HCT116 (cell line): Measurements from ENCODE around the gene DMRTC1. TPM values are rescaled to one million over a fixed set of nuclear protein-coding genes. Genes with fewer than 3 reads are reported as not detected.
"Not testable (repeated sequence)": the region's sequence is repeated elsewhere in the genome, so short reads cannot be mapped to it uniquely, and the experiment has no call there.

ENCODE experiments used
- ATAC-seq: fragments of 200-7000 bp; cut with Tn5 transposase; 2 replicates; pipeline ENCODE4 v1.9.1; 2020; ENCODE audit warnings: mild to moderate bottlenecking, moderate library complexity
- BruUV-seq: library from RNA; stranded (reverse); fragments of 400-500 nt; replicated peaks from 2 replicates; lab custom pipeline; 2021; lab: Mats Ljungman, UMichigan
- CTCF ChIA-PET: fragments of 300-600 bp; sonication (Branson Sonifier 250); formaldehyde crosslinking; loops from one replicate; lab custom pipeline; 2021; ENCODE audit warnings: antibody characterized with exemption; lab: Charles Lee
- POLR2A ChIA-PET: fragments of 300-600, 350-600 bp; sonication (Branson Sonifier 250); formaldehyde crosslinking; loops from one replicate; lab custom pipeline; 2021; ENCODE audit warnings: antibody characterized with exemption; lab: Charles Lee
- RAD21 ChIA-PET, 2 experiments: fragments of 300-600 bp; sonication (Branson Sonifier 250); formaldehyde crosslinking; loops; one replicate each; lab custom pipeline; 2023; ENCODE audit warnings: low total read pairs in 2 of 2; ENCODE audit not compliant: uncharacterized antibody in 2 of 2, unreplicated experiment in 2 of 2, low non-redundant PET in 1 of 2; lab: Charles Lee
- DNase-seq: peaks from one replicate; pipeline ENCODE4 v3.0.0-alpha.2; 2010; ENCODE audit warnings: low read depth, low spot score
- H2AFZ ChIP-seq: fragments of 200-600 bp; shearing (Covaris generic), sonication (generic); 2 replicates; pipeline ENCODE4 v1.6.1; 2017; ENCODE audit warnings: low read depth, mixed run types, mixed read lengths, antibody characterized with exemption, low read length; ENCODE audit not compliant: poor library complexity, severe bottlenecking
- H3K27ac ChIP-seq: 2 replicates; pipeline ENCODE4 v1.5.1; 2012; ENCODE audit warnings: low read depth, low read length
- H3K27me3 ChIP-seq: fragments of 200-600 bp; sonication (generic); 2 replicates; pipeline ENCODE4 v1.6.1; 2016; ENCODE audit warnings: mixed run types, low read length, mixed read lengths; ENCODE audit not compliant: insufficient read depth
- H3K36me3 ChIP-seq, 2 experiments: fragments of 200-500 bp in 1 of 2; fragments of 200-600 bp in 1 of 2; sonication (Bioruptor generic) in 1 of 2; sonication (generic) in 1 of 2; 2 replicates each; pipeline versions ENCODE4 v1.5.1 to v1.6.1; 2014 to 2016; ENCODE audit warnings: low read length in 2 of 2, inconsistent platforms in 1 of 2, mixed read lengths in 1 of 2, mixed run types in 1 of 2; ENCODE audit not compliant: insufficient read depth in 2 of 2, control insufficient read depth in 1 of 2
- H3K4me1 ChIP-seq, 2 experiments: fragments of 200-600 bp in 1 of 2; sonication (generic) in 1 of 2; 2 replicates each; pipeline versions ENCODE4 v1.5.1 to v1.6.1; 2012 to 2017; ENCODE audit warnings: low read length in 2 of 2, inconsistent platforms in 1 of 2, mild to moderate bottlenecking in 1 of 2, mixed read lengths in 1 of 2, mixed run types in 1 of 2, moderate library complexity in 1 of 2; ENCODE audit not compliant: insufficient read depth in 2 of 2, control insufficient read depth in 1 of 2
- H3K4me2 ChIP-seq: fragments of 200-600 bp; sonication (generic); 2 replicates; pipeline ENCODE4 v1.6.1; 2017; ENCODE audit warnings: mixed run types, low read length, mixed read lengths
- H3K4me3 ChIP-seq, 2 experiments: fragments of 200-600 bp in 1 of 2; sonication (generic) in 1 of 2; replicated peaks in 1 of 2; 2 replicates each; pipeline ENCODE4 v1.5.1; 2011 to 2016; ENCODE audit warnings: low read length in 2 of 2, control low read depth in 1 of 2, low read depth in 1 of 2, mild to moderate bottlenecking in 1 of 2, mixed read lengths in 1 of 2, mixed run types in 1 of 2
- H3K79me2 ChIP-seq: fragments of 200-600 bp; sonication (generic); 2 replicates; pipeline ENCODE4 v1.6.1; 2017; ENCODE audit warnings: mild to moderate bottlenecking, mixed run types, low read length, moderate library complexity, mixed read lengths; ENCODE audit not compliant: insufficient read depth
- H3K9ac ChIP-seq: fragments of 200-600 bp; sonication (generic); 2 replicates; pipeline ENCODE4 v1.6.1; 2016; ENCODE audit warnings: low read length, mixed read lengths
- H3K9me2 ChIP-seq: fragments of 200-600 bp; sonication (generic), shearing (Covaris generic); 2 replicates; pipeline ENCODE4 v1.6.1; 2017; ENCODE audit warnings: mixed run types, mild to moderate bottlenecking, moderate library complexity; ENCODE audit not compliant: insufficient read depth
- H3K9me3 ChIP-seq, 2 experiments: fragments of 200-500 bp in 1 of 2; fragments of 200-600 bp in 1 of 2; sonication (Bioruptor generic) in 1 of 2; sonication (generic) in 1 of 2; 2 replicates each; pipeline ENCODE4 v1.6.1; 2014 to 2017; ENCODE audit warnings: low read length in 2 of 2, mixed read lengths in 2 of 2, inconsistent platforms in 1 of 2, low read depth in 1 of 2, mild to moderate bottlenecking in 1 of 2, mixed run types in 1 of 2, moderate library complexity in 1 of 2; ENCODE audit not compliant: control insufficient read depth in 1 of 2, insufficient read depth in 1 of 2
- H4K20me1 ChIP-seq: fragments of 200-600 bp; sonication (generic), shearing (Covaris generic); 2 replicates; pipeline ENCODE4 v1.6.1; 2017; ENCODE audit warnings: mixed run types, mild to moderate bottlenecking, moderate library complexity; ENCODE audit not compliant: insufficient read depth
- intact Hi-C: fragments of 100-400 bp; cut with micrococcal nuclease; formaldehyde crosslinking; loops from 2 replicates; pipeline ENCODE4 v1.10.0; 2022
- total RNA-seq: library from RNA; stranded (reverse); gene quantifications from one replicate; pipeline ENCODE4 v1.2.1, GENCODE V29; 2021; ENCODE audit not compliant: unreplicated experiment

DMRTC1 gene
- total RNA-seq, 1 experiment from 2014 or later: not detected

DNA sequence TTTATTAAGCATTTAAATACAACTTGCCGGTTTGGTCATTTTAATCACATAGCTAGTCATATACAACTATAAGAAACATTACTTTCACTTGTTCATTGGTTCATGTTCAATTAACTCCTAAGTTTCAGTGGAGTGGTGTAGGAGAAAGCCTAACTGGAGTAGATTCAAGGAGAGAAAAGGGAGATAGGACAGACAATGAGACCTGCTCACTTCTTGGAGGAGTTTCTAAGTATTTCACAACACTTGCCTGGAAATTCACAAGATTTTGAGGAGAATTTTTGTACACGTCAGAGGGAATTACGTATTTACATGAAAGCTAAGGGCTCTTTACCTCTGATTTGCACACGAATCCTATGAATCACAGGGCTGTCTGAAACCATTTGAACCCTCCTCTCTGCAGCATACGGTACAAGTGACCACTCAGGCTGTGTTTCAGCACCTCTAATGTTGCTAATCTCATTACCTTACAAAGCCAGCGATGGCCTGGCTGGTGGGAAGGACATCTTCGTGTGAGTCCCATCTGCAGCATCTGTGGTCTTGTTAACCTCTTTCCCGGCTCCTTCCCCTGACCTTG, 6.7 kb downstream of the DMRTC1 start:
- BruUV-seq, RAD21 ChIA-PET, H3K27me3 ChIP-seq, H3K4me3 ChIP-seq, CTCF ChIA-PET, ATAC-seq, H3K36me3 ChIP-seq, POLR2A ChIA-PET, H3K4me2 ChIP-seq, H3K9me3 ChIP-seq, H3K9ac ChIP-seq, H3K9me2 ChIP-seq, intact Hi-C loops, H4K20me1 ChIP-seq, H3K27ac ChIP-seq, H2AFZ ChIP-seq, H3K4me1 ChIP-seq, H3K79me2 ChIP-seq, DNase-seq: not testable (repeated sequence)

DNA sequence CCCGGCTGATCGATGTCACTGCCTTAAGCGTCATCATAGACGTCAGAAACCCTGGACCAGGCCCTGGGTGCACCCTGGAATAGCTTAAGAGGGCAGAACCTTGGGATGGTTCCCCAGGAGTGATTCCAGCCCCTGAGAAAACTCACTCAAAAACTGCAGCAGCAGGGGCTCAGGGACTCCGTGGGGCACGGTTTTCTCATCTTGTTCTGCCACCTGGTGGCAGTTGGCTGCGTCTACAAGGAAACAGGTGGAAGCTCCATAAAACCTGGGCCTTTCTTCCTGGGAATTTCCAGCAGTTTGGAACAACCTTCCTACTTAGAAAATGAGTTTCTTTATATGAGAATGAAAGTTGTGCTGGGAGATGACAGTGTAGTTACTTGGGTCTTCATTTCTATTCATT, 7.2 kb downstream of the DMRTC1 start:
- H3K4me2 ChIP-seq, H3K9me3 ChIP-seq, H3K9me2 ChIP-seq, BruUV-seq, H3K79me2 ChIP-seq, H3K4me1 ChIP-seq, H3K27me3 ChIP-seq, H3K36me3 ChIP-seq, intact Hi-C loops, H3K4me3 ChIP-seq, POLR2A ChIA-PET, RAD21 ChIA-PET, CTCF ChIA-PET, H3K9ac ChIP-seq, H4K20me1 ChIP-seq, DNase-seq, H3K27ac ChIP-seq, H2AFZ ChIP-seq: not testable (repeated sequence)
- ATAC-seq: peak; percentile 74

DNA sequence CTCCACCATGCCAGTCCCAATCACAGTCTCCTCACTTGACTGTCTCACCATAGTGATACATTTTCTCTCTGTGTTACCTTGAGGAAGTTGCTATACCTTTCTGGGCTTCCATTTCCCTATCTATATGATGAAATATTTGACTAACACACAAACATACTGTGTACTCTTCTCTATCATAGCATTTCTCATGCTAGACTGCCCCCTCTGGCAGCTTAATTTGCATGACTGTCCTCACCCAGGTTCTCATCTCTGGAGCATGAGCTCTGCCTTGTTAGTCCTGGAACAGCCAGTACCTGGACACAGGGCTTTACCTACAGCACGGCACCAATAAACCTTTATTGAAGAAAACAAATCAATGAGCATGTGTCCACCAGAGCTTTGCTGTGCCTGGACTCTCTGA, 11.4 kb downstream of the DMRTC1 start:
- H3K36me3 ChIP-seq, H3K4me3 ChIP-seq, H3K9me2 ChIP-seq, H4K20me1 ChIP-seq, DNase-seq, H2AFZ ChIP-seq, H3K9me3 ChIP-seq, H3K4me2 ChIP-seq, H3K79me2 ChIP-seq, H3K27me3 ChIP-seq, POLR2A ChIA-PET, CTCF ChIA-PET, intact Hi-C loops, H3K27ac ChIP-seq, H3K9ac ChIP-seq, RAD21 ChIA-PET, H3K4me1 ChIP-seq, BruUV-seq: not testable (repeated sequence)
- ATAC-seq: peak; percentile 75

- H3K9ac ChIP-seq, DNase-seq, BruUV-seq, H3K27me3 ChIP-seq, POLR2A ChIA-PET, RAD21 ChIA-PET, H2AFZ ChIP-seq, H4K20me1 ChIP-seq, H3K27ac ChIP-seq, H3K4me3 ChIP-seq, ATAC-seq, H3K9me2 ChIP-seq, CTCF ChIA-PET, H3K36me3 ChIP-seq, intact Hi-C loops, H3K79me2 ChIP-seq, H3K9me3 ChIP-seq, H3K4me1 ChIP-seq, H3K4me2 ChIP-seq: not testable (repeated sequence)
Measured at GRCh38 chrX:72916096-72916495, 27.5 kb downstream of the DMRTC1 start.
